ENCODE results near the gene ATAD3C.

- TF ChIP-seq, protein P1, sequence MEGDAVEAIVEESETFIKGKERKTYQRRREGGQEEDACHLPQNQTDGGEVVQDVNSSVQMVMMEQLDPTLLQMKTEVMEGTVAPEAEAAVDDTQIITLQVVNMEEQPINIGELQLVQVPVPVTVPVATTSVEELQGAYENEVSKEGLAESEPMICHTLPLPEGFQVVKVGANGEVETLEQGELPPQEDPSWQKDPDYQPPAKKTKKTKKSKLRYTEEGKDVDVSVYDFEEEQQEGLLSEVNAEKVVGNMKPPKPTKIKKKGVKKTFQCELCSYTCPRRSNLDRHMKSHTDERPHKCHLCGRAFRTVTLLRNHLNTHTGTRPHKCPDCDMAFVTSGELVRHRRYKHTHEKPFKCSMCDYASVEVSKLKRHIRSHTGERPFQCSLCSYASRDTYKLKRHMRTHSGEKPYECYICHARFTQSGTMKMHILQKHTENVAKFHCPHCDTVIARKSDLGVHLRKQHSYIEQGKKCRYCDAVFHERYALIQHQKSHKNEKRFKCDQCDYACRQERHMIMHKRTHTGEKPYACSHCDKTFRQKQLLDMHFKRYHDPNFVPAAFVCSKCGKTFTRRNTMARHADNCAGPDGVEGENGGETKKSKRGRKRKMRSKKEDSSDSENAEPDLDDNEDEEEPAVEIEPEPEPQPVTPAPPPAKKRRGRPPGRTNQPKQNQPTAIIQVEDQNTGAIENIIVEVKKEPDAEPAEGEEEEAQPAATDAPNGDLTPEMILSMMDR (IDR thresholded peaks at IDR 0.05; ENCODE audit: insufficient read depth, low read depth, low read length), result no peak
- no peak for TF ChIP-seq EZH2 (IDR thresholded peaks at IDR 0.05; ENCODE audit: insufficient read depth, low read length)
Observed at GRCh38 chr1:1429671-1430073, 19.8 kb upstream of the ATAD3C start.
